ENCODE measurements around the gene KPTN.

Gene KPTN

DNA sequence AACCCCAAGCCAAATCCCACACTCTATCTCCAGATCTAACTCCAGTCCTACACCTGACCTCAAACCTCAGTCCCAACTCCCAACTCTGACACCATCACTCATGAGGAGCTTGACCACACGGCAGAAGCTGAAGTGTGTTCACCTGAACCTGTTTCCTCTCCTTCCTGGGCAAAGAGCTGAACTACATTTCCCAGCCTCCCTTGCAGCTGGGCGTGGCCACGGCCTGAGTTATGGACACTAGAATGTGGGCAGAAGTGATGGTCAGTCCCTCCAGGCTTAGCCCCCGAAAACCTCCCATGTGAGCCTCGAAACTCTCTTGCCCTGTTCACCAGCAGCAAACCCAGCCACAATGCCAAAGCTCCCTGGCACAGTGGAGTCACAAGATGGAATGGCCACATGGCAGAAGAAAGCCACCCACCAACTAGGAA, 45.2 kb downstream of the KPTN start:
- H3K4me3 ChIP-seq (ENCODE audit: low read depth, low read length): no peak overlapping the region
- in situ Hi-C loops (cut with HindIII; ENCODE audit: low sequenced_read_pairs): no loop called here
- TF ChIP-seq, protein P1, sequence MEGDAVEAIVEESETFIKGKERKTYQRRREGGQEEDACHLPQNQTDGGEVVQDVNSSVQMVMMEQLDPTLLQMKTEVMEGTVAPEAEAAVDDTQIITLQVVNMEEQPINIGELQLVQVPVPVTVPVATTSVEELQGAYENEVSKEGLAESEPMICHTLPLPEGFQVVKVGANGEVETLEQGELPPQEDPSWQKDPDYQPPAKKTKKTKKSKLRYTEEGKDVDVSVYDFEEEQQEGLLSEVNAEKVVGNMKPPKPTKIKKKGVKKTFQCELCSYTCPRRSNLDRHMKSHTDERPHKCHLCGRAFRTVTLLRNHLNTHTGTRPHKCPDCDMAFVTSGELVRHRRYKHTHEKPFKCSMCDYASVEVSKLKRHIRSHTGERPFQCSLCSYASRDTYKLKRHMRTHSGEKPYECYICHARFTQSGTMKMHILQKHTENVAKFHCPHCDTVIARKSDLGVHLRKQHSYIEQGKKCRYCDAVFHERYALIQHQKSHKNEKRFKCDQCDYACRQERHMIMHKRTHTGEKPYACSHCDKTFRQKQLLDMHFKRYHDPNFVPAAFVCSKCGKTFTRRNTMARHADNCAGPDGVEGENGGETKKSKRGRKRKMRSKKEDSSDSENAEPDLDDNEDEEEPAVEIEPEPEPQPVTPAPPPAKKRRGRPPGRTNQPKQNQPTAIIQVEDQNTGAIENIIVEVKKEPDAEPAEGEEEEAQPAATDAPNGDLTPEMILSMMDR (IDR thresholded peaks at IDR 0.05; ENCODE audit: low read depth, low read length): no peak
- DNase-seq (ENCODE audit: low read depth, low spot score): no peak

DNA sequence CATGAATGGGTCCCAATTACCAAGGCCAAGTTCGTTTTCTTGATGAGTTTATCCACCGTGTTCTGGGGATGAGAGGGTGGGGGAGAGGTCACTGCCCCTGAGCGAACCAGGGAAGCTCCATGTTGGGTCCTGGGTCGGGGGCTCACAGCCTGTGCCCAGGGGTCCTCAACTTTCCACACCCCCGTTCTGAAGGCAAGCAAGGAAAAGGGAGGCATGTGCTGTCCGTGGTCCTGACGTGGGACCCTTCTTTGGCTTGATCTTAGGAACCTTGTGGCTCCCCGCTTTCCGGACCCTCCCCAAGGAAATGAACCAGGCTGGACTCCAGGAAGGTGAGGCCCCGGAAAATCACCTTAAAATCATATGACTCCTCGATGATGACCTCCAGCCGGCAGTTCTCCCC, 46.5 kb downstream of the KPTN start:
- TF ChIP-seq, protein P1 (IDR thresholded peaks at IDR 0.05; ENCODE audit: low read depth, low read length): no peak
- no peak for DNase-seq (ENCODE audit: low read depth, low spot score)
- no peak overlapping the region for H3K4me3 ChIP-seq (ENCODE audit: low read depth, low read length)
- in situ Hi-C loops (cut with HindIII; ENCODE audit: low sequenced_read_pairs): no loop called here

DNA sequence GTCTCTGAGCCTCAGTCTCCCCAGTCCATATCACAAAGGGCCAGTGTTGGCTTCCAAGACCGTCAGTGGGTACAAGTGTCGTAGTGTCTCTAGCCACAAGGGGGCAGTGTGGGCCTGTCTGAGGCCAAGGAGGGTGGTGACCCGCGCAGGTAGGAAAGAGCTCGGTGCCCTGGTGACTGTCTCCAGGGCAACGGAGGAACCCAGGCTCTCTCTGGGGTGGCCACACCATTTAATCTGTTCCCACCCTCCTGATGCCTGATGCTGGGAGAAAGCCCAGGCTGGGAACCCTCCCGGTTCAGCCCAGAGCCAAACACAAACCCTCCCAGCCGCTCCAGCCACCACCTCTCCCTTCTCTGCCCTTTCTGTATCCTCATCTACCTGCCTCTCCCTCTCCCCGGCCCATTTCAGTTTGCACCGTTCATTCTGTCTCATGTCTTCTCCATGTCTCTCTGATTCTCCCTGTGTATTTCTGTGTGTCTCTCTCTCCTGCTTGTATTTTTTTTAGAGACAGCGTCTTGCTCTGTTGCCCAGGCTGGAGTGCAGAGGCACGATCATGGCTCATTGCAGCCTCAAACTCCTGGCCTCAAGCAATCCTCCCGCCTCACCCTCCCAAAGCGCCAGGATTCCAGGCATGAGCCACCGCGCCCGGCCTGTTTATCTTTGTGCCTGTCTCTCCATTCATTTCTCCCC, 47.2 kb downstream of the KPTN start:
- DNase-seq (ENCODE audit: low read depth, low spot score): peak; percentile 46
- TF ChIP-seq, protein P1 (IDR thresholded peaks at IDR 0.05; ENCODE audit: low read depth, low read length): peak; percentile 83
- in situ Hi-C loops (cut with HindIII; ENCODE audit: low sequenced_read_pairs): no loop called here
- H3K4me3 ChIP-seq (ENCODE audit: low read depth, low read length): no peak overlapping the region

DNA sequence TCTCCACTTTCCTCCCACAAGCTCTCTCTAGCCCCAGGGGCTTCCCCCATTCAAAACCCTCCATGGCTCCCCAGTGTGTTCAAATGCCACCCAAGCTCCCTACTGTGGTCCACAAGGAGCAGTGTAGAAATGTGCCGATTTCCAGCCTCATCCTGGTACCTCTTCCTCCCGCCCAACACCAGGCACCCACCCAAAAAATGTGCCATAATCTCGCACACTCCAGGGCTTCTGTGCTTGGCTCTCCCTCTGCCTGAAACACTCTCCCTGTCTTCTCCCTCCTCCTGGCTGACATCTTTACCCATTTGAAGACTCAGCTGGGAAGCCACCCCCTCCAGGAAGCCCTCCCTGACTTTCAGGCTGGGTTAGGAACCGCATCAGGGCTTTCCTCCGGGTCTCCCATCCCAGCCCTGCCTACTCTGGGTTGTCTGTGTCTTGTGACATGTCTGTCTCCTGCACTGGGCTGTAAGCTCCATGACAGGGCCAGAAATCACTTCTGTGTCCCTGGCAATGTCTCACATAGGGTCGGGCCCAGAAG, 48.1 kb downstream of the KPTN start:
- in situ Hi-C loops (cut with HindIII; ENCODE audit: low sequenced_read_pairs): no loop called here
- TF ChIP-seq, protein P1 (IDR thresholded peaks at IDR 0.05; ENCODE audit: low read depth, low read length): no peak
- no peak for DNase-seq (ENCODE audit: low read depth, low spot score)
- no peak overlapping the region for H3K4me3 ChIP-seq (ENCODE audit: low read depth, low read length)

DNA sequence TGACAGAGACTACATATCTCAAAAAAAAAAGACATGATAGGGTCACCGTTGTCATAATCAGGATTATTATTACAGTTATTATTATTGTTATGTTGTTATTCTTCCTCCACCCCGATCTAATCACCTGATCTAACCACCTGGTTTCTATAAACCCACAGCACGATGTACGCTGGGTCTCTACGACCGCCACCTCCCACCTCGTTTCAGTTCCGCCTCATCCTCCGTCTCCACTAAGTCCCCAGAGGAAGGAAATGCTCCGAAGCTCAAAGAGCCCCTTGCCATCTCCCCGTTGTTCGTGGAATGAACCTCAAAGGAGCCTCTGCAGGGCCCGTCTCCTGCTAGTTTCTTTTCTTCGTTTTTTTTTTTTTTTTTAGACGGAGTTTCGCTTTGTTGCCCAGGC, 48.8 kb downstream of the KPTN start:
- DNase-seq (ENCODE audit: low read depth, low spot score): no peak
- in situ Hi-C loops (cut with HindIII; ENCODE audit: low sequenced_read_pairs): no loop called here
- TF ChIP-seq, protein P1 (IDR thresholded peaks at IDR 0.05; ENCODE audit: low read depth, low read length): no peak
- no peak overlapping the region for H3K4me3 ChIP-seq (ENCODE audit: low read depth, low read length)

DNA sequence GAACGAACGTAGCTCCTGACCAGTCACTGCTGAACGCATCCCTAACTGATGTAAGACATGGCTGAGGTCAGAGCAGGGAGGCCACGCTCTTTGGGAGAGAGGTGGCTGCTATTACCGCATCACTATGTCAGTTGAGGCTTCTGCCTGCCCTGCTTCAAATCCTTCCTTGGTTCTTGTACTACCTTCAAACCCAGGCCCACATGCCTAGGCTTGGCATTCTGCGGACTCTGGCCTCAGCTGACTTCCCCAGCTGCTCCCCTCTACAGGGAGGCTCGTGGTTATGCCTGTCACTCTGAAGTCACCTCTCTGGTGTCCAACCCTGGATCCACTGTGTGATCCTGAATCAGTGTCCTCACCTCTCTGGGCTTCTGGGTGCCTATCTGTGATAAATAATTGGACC, 49.9 kb downstream of the KPTN start:
- DNase-seq (ENCODE audit: low read depth, low spot score): no peak
- in situ Hi-C loops (cut with HindIII; ENCODE audit: low sequenced_read_pairs): no loop called here

More for the DNA sequence above, 49.9 kb downstream of the KPTN start:
- TF ChIP-seq, protein P1 (IDR thresholded peaks at IDR 0.05; ENCODE audit: low read depth, low read length): no peak
- H3K4me3 ChIP-seq (ENCODE audit: low read depth, low read length): no peak overlapping the region

Measured in astrocyte of the spinal cord (primary cell).